ENCODE measurements around the gene TUBGCP5. TPM values are rescaled to one million over a fixed set of nuclear protein-coding genes. Genes with fewer than 3 reads are reported as not detected.
A peak's percentile ranks its signal among the peaks of the same experiment; 100 is the strongest.
"Not testable (repeated sequence)": the region's sequence is repeated elsewhere in the genome, so short reads cannot be mapped to it uniquely, and the experiment has no call there.

The TUBGCP5 gene
- total RNA-seq, 4 donors from 2014 or later, result 11.0 to 21.8 (median 13.6) TPM

DNA sequence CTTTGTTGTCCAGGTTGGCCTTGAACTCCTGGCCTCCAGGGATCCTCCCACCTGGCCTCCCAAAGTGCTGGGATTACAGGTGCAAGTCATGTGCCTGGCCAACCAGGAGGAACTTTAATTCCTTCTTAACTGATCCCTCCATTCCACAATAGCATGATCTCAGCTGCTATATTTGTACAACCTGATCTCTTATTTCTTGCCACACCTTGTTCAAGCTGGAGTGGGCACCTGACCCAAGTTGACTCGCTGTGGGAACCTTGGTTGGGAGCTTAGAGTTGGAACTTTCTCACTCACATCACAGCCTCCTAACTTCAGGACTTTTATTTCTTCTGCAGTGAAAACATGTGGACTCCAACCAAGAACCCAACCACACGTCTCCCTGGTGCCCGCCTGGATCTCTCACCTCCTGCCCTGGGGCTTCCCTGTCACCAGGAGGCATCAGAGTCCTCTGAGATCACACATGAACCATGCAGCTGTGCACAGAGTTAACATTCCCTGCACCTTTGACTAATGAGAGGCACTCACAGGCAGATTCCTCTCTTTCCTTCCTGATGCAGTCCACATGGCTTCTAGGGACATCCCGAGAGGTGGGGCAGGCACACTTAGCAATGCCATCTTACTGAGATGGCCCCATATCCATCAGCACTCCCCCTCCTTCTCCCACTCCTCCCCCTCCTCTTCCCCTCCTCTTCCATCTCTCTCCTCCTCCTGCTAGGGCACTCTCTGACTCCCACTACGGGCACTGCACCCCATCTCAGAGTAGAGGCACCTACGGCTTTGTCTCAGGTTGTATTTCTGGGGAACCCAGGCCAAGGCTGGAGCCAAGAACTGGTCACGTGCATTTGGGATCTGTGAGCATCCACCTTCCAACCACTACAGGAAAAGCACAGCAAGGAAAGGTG, 49.5 kb downstream of the TUBGCP5 start:
- DNase-seq (ENCODE audit: low spot score in 2 of 2), result peak in 1 of 2 donors; percentile 52
- WGBS, 2 donors, result 59 to 62% methylated on average over 7 of the region's 7 CpGs
- TF ChIP-seq, protein P1, sequence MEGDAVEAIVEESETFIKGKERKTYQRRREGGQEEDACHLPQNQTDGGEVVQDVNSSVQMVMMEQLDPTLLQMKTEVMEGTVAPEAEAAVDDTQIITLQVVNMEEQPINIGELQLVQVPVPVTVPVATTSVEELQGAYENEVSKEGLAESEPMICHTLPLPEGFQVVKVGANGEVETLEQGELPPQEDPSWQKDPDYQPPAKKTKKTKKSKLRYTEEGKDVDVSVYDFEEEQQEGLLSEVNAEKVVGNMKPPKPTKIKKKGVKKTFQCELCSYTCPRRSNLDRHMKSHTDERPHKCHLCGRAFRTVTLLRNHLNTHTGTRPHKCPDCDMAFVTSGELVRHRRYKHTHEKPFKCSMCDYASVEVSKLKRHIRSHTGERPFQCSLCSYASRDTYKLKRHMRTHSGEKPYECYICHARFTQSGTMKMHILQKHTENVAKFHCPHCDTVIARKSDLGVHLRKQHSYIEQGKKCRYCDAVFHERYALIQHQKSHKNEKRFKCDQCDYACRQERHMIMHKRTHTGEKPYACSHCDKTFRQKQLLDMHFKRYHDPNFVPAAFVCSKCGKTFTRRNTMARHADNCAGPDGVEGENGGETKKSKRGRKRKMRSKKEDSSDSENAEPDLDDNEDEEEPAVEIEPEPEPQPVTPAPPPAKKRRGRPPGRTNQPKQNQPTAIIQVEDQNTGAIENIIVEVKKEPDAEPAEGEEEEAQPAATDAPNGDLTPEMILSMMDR (IDR thresholded peaks at IDR 0.05), result no peak
- no peak for TF ChIP-seq POLR2A (IDR thresholded peaks at IDR 0.05)
- H3K4me3 ChIP-seq (ENCODE audit: low read depth, poor library complexity, severe bottlenecking), result no peak overlapping the region
- intact Hi-C loops (cut with DNase I; ENCODE audit: low total_unique reads), result no loop called here

DNA sequence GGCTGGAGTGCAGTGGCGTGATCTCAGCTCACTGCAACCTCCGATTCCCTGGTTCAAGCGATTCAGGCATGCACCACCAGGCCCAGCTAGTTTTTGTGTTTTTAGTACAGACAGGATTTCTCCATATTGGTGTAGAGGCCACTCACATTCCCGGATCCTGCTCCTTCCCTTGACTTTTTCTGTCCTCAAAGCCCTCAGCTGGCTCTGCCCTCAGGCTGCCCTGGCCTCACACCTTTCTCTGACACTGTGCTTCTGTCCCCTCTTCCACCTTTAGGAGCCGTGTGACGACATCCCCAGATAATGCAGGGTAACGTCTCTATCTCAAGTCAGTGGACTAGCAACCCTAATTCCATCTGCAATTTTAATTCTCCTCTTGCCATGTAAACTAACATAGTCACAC, 50.6 kb downstream of the TUBGCP5 start:
- 92% methylated on average over 7 of the region's 7 CpGs for WGBS, 2 donors
- H3K4me3 ChIP-seq (ENCODE audit: low read depth, poor library complexity, severe bottlenecking), result no peak overlapping the region
- intact Hi-C loops (cut with DNase I; ENCODE audit: low total_unique reads), result no loop called here
- TF ChIP-seq POLR2A (IDR thresholded peaks at IDR 0.05), result no peak
- TF ChIP-seq, protein P1 (IDR thresholded peaks at IDR 0.05), result no peak
- peak in 1 of 2 donors; percentile 10 for DNase-seq (ENCODE audit: low spot score in 2 of 2)

DNA sequence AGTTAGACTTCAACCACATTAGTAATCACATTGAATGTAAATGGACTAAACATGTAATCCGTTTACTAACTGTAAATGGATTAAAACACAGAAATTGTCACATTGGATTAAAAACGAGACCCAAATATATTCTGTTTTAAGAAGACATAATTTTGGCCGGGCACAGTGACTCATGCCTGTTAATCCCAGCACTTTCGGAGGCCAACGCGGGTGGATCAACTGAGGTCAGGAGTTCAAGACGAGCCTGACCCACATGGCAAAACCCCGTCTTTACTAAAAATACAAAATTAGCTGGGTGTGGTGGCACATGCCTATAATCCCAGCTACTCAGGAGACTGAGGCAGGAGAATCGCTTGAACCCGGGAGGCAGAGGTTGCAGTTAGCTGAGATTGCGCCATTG, 57.4 kb downstream of the TUBGCP5 start:
- WGBS, 2 donors, result 86% methylated on average over 11 of the region's 11 CpGs
- intact Hi-C loops (cut with DNase I; ENCODE audit: low total_unique reads); DNase-seq (ENCODE audit: low spot score in 2 of 2); H3K4me3 ChIP-seq (ENCODE audit: low read depth, poor library complexity, severe bottlenecking): not testable (repeated sequence)

DNA sequence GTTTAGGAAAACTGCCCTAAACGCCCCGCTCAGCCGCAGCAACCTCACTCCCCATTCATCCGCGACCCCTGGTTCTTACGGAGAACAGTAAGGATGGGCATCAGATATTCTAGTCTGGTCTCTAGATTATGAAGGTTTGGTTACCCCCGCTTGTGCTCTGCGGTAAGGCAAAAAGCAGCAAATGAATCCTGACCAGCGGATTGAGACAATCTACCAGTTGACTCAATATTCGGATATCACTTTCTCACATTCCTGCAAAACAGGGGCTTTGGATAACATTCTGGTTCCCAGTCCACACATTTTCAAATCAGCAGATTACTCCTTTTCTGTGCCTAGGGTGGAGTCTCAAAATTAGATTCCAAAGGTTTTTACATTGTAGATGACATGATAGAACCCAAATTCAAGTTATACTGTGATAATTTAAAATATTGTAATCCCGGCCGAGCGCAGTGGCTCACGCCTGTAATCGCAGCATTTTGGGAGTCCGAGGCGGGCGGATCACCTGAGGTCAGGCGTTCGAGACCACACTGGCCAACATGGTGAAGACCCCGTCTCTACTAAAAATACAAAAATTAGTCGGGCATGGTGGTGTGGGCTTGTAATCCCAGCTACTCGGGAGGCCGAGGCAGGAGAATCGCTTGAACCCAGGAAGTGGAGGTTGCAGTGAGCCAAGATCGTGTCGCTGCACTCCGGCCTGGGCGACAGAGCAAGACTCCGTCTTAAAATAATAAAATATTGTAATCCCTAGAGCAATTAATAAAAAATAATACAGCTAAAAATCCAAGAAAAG, 58.1 kb downstream of the TUBGCP5 start:
- TF ChIP-seq, protein P1 (IDR thresholded peaks at IDR 0.05), result no peak
- TF ChIP-seq POLR2A (IDR thresholded peaks at IDR 0.05), result no peak
- intact Hi-C loops (cut with DNase I; ENCODE audit: low total_unique reads), result no loop called here
- WGBS, 2 donors, result 66% methylated on average over 30 of the region's 30 CpGs
- DNase-seq (ENCODE audit: low spot score in 2 of 2), result peak in 1 of 2 donors; percentile 72
- peak overlapping the region; percentile 95 for H3K4me3 ChIP-seq (ENCODE audit: low read depth, poor library complexity, severe bottlenecking)

DNA sequence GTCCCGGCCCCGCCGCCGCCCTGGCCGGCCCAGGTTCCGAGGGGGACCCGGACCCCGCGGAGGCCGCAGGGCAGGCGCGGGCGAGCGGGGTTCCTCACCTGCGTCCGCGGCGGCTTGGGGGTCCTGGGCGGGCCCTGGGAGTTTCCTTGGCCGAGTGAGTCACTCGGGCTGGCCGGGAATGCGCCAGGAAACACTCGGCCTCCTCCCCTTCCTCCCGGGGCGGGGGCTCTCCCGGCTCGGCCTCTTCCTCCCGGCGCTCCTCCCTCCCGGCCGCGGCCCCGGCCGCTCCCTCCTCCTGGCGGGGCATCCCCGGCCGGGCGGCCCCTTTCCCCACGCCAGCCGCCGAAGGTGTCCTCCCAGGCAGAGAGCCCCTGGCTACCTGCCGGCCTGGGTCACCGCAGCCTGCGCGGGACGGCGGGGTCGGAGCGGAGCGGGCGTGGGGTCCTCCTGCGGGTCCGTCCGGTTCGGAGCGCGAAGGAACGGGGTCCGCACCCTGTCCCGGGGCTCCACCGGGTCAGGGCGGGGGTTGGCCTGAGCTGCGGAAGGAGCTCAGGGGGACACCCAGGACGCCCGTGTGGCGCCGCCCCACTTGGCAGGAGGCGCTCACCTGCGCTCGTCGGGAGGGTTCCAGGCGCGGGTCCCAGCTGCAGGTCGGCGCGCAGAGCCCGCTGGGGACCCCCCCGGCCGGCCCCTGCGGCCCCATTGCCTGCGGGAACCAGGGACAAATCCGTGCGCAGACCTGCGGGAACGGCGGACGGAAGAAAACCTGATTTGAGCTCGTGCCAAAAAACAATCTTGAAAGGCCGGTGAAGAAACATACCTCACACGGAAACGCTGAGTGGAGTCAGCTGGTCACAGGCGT, 58.9 kb downstream of the TUBGCP5 start, which contains the start of gene CYFIP1:
Gene CYFIP1 (minus strand): TSS at position 180 of the 862 bp plus-strand sequence. CDS start 33,083 bp downstream, outside the sequence.
- DNase-seq (ENCODE audit: low spot score in 2 of 2), result peak; percentile 79 to 96
- H3K4me3 ChIP-seq (ENCODE audit: low read depth, poor library complexity, severe bottlenecking), result peak within 1 kb of the TSS; percentile 95
- no peak for TF ChIP-seq POLR2A (IDR thresholded peaks at IDR 0.05)
- TF ChIP-seq, protein P1 (IDR thresholded peaks at IDR 0.05), result no peak
- WGBS, 2 donors, result 0 to 1% methylated on average over 1 to 46 of the region's 93 CpGs
- intact Hi-C loops (cut with DNase I; ENCODE audit: low total_unique reads), result no loop called here
